Activated CD4-positive, alpha-beta T cell treated with anti-CD3 and anti-CD28 coated beads, Interleukin-2, amount 10 ng/mL, durations not matched to agents 24 days and 14 days (primary cell): Measurements from ENCODE around the gene FAM110A. TPM values are rescaled to one million over a fixed set of nuclear protein-coding genes. Genes with fewer than 3 reads are reported as not detected.
"Not testable (repeated sequence)": the region's sequence is repeated elsewhere in the genome, so short reads cannot be mapped to it uniquely, and the experiment has no call there.

ENCODE experiments used
- DNase-seq: peaks from one replicate; pipeline ENCODE4 v3.0.0; 2022
- H3K27ac Mint-ChIP-seq: one replicate; pipeline ENCODE4 v1.8.0; 2022; ENCODE audit warnings: mild to moderate bottlenecking, mixed read lengths
- H3K27me3 Mint-ChIP-seq: one replicate; pipeline ENCODE4 v1.8.0; 2022; ENCODE audit warnings: mixed read lengths
- H3K36me3 Mint-ChIP-seq: one replicate; pipeline ENCODE4 v1.8.0; 2022; ENCODE audit warnings: low read depth, mild to moderate bottlenecking, mixed read lengths
- H3K4me1 Mint-ChIP-seq: one replicate; pipeline ENCODE4 v1.8.0; 2021; ENCODE audit warnings: mixed read lengths
- H3K4me3 Mint-ChIP-seq: one replicate; pipeline ENCODE4 v1.8.0; 2022; ENCODE audit warnings: mild to moderate bottlenecking, moderate library complexity, mixed read lengths
- H3K9me3 Mint-ChIP-seq: one replicate; pipeline ENCODE4 v1.8.0; 2021; ENCODE audit warnings: mixed read lengths
- intact Hi-C: fragments of 100-400 bp; cut with micrococcal nuclease; formaldehyde crosslinking; loops from one replicate; pipeline ENCODE4 v1.15.1; 2023
- total RNA-seq: library from RNA; stranded (reverse); gene quantifications from 2 replicates; pipeline ENCODE4 v1.2.3, GENCODE V29; 2022

The FAM110A gene
- total RNA-seq, 1 donor from 2014 or later = 13.3 TPM

DNA sequence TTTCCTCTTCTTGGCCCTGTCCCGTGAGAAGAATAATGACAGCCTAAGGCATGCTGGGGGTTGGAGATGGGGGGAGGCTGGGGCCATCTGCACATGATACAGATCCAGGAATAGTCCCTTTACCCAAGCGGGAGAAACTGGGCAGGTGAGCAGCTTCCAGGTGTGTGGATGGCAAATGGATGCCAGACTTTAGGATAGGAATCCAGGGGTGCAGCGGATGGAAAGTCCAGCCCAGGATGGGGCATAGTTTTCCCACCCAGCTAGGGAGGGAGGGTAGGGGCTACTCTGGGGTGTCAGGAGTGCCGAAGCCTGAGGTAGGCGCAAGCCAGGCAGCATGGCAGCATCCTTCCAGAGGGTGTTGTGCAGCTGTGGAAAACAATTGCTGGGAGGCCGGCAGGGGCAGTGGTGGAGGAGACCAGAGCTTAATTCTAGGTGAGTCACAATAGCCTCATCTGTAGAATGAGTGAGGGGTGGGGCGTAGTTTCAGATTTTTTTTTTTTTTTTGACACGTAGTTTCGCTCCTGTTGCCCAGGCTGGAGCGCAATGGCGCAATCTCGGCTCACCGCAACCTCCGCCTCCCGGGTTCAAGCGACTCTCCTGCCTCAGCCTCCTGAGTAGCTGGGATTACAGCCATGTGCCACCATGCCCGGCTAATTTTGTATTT, 15.4 kb upstream of the FAM110A start:
- no peak for DNase-seq
- peaks cover 1% of the 10 kb centered on the region for H3K27me3 Mint-ChIP-seq
- peaks cover 2% of the 10 kb centered on the region for H3K4me1 Mint-ChIP-seq
- H3K27ac Mint-ChIP-seq = no peak overlapping the region
- intact Hi-C loops = loop anchor here (5.0 kb wide), 2 partner anchors 369 to 394 kb away; no protein-coding TSS in a partner anchor
- no peaks in the 10 kb centered on the region for H3K9me3 Mint-ChIP-seq
- no peaks in the 10 kb centered on the region for H3K36me3 Mint-ChIP-seq
- no peak overlapping the region for H3K4me3 Mint-ChIP-seq

DNA sequence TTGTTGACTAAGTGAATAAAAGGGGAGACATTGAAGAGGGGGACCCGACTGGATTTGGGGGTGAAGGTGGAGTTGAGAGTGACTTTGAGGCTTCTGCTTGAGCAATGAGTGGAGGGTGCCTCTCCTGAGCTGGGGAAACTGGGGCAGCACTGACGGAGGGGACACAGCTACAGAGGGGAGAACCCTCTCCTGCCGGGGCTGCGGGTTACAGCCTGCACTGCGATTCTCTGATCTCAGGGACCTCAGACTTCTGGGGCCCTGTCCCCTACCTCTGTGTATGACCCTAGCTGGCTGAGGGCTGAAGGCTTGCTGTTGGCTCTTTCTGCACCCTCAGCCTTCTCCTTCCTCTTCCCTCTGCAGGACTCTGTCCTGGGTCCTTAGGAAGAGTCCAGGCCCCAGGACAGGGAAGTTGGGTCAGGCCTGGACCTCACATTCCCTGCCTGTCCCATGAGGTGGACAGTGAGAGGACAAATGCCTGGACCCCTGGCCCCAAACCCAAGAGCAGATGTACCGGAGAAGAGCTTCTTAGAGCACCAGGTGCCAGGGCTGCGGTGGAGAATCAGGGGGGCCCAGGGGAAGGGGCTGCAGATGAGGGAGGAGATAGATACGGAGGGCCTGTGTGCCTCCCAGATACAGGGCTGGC, 13.7 kb upstream of the FAM110A start:
- no peak overlapping the region for H3K27ac Mint-ChIP-seq
- peak overlapping the region; percentile 8 for H3K4me3 Mint-ChIP-seq
- H3K9me3 Mint-ChIP-seq = no peaks in the 10 kb centered on the region
- DNase-seq = no peak
- intact Hi-C loops = loop anchor here (5.0 kb wide), 3 partner anchors 38 to 392 kb away; no protein-coding TSS in a partner anchor
- H3K27me3 Mint-ChIP-seq = peaks cover 1% of the 10 kb centered on the region
- H3K4me1 Mint-ChIP-seq = peaks cover 2% of the 10 kb centered on the region
- no peaks in the 10 kb centered on the region for H3K36me3 Mint-ChIP-seq

DNA sequence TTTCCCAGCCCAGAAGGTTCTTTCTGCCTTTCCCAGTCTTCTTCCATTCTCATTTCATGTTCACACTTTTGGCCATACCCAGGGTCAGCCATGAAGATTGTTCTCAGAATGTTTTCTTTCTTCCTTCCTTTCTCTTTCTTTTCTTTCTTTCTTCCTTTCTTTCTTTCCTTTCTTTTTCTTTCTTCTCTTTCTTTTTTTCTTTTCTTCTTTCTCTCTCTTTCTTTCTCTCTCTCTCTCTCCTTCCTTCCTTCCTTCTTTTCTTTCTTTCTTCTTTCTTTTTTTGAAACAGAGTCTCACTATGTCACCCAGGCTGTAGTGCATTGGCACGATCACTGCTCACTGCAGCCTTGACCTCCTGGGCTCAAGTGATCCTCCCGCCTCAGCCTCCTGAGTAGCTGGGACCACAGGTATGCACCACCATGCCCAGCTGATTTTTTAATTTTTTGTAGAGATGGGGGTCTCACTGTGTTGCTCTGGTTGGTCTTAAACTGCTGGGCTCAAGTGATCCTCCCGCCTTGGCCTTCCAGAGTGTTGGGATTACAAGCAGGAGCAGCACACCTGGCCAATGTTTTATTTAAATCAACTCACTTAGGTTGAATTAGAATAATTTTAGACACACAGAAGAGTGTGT, 13.1 kb upstream of the FAM110A start:
- intact Hi-C loops = loop anchor here (5.0 kb wide), 1 partner anchor 37 kb away; no protein-coding TSS in a partner anchor
- no peaks in the 10 kb centered on the region for H3K36me3 Mint-ChIP-seq
- H3K27me3 Mint-ChIP-seq = peaks cover 1% of the 10 kb centered on the region
- no peaks in the 10 kb centered on the region for H3K9me3 Mint-ChIP-seq
- H3K4me3 Mint-ChIP-seq = no peak overlapping the region
- H3K4me1 Mint-ChIP-seq = peaks cover 3% of the 10 kb centered on the region
- no peak for DNase-seq
- no peak overlapping the region for H3K27ac Mint-ChIP-seq

DNA sequence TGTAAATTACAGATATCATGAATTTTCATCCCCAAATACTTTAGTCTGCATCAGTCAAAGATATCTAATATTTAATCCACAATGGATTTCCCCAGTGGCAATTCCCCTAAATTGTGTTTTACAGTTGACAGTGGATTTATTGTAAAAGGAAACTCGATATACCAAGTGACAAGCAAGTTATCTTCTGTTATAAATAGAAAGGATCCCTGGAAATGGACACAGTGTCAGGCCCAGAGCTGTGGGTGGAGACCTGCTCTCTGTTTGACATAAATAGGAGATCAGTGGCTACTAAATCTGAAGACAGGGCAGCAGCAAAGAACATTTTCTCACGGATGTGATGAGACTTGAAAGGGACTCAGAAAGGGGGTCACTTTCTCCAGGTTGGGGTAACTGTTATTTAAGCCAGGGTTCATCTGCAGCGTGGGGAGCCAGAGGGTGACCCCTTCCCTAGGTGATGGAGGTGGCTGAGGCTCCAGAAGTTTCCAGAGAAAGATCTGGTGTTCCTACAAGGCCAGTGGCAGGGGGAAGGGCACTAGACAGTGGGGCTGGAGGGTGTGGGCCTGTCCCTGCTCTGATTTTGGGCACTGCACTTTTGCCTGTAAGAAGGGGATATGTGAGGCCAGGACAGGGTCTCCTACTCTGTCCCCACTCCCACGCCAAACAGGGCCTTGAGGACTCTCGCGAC, 12.3 kb upstream of the FAM110A start:
- H3K4me3 Mint-ChIP-seq = no peak overlapping the region
- H3K9me3 Mint-ChIP-seq = no peaks in the 10 kb centered on the region
- H3K27me3 Mint-ChIP-seq = peaks cover 1% of the 10 kb centered on the region
- H3K36me3 Mint-ChIP-seq = no peaks in the 10 kb centered on the region
- DNase-seq = no peak
- H3K27ac Mint-ChIP-seq = no peak overlapping the region
- H3K4me1 Mint-ChIP-seq = peaks cover 9% of the 10 kb centered on the region
- intact Hi-C loops = loop anchor here (5.0 kb wide), 1 partner anchor 36 kb away; no protein-coding TSS in a partner anchor

DNA sequence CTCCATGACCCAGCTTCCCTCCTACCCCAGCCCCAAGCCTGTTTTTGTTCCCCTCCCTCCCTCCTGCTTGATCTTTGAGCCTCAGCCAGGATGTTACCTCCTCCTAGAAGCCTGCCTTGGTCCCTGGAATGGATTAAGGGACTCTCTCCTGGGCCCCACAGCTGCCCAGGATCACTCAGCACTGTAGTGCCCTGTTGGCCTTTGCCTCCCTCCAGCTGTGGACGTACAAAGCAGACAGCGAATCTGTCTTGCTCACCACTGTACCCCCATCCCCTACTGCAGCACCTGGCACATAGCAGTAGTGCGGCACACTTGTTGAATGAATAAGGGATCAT, 11.8 kb upstream of the FAM110A start:
- intact Hi-C loops = loop anchor here (5.0 kb wide), 1 partner anchor 36 kb away; no protein-coding TSS in a partner anchor
- Mint-ChIP-seq H3K9me3 (no peaks in the 10 kb centered on the region), H3K36me3 (no peaks in the 10 kb centered on the region), H3K27me3 (peaks cover 1% of the 10 kb centered on the region), H3K27ac (no peak overlapping the region), H3K4me1 (peaks cover 9% of the 10 kb centered on the region), H3K4me3 (no peak overlapping the region)
- no peak for DNase-seq

DNA sequence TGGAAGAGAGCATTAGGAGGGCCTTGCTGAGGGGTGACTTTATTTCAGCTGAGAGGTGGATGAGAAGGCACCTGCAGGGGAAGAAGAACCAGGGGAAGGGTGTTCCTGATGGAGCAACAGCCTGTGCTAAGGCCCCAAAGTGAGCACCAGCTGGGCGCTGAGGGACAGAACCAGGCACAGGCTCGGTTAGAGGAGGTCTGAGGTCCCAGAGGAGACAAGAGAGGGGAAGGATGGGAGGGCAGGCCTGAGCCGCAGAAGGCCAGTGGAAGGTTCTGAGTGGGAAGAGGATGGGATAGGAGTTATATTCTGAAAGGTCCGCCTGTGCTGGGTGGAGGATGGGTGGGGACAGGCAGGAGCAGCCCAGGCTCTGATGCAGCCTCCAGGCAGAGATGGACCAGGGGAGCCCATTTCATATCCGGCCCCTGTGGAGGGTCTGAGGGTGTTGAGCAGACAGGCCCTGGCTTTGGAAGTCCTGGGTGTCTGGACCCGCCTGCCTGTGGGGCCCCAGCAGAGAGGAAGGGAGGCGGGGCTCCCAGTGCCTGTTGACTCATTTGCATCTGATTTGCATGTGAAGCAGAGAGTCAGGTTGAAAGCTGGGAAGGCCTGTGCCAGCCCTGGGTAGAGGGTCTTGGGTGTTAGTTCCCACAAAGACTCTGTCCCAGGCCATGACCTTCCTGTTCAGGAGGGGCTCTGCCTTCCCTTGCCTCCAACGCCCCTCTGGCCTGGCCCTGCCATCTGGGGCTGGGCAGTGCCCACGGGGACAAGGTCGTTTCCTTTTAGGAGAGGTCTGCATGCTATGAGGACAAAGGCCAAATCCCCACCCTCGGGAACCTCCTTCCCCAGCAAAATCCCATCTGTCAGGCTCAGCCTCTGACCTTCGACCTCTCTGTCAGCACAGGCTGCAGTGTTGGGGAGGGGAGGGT, 10.6 kb upstream of the FAM110A start:
- Mint-ChIP-seq H3K4me1 (peaks cover 9% of the 10 kb centered on the region), H3K36me3 (no peaks in the 10 kb centered on the region), H3K9me3 (no peaks in the 10 kb centered on the region), H3K4me3 (no peak overlapping the region), H3K27ac (no peak overlapping the region), H3K27me3 (peaks cover under 1% of the 10 kb centered on the region)
- intact Hi-C loops = loop anchor here (5.0 kb wide), 1 partner anchor 34 kb away; no protein-coding TSS in a partner anchor
- DNase-seq = peak; percentile 54

DNA sequence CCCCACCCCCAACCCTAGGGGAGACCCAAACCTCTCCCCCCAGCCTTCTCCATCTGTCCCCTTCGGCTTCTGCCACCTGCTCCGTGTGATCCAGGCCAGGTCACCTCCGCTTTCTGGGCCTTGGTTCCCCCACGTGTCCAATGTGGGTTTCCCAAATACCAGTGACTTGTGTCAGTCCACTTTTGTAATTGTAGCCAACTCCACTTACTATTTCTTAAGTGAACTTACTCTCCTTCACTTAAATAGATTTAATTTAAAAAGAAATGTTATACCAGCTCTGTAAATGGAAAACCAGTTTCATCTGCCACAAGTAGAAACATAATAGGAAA, 10.0 kb upstream of the FAM110A start:
- H3K9me3 Mint-ChIP-seq = no peaks in the 10 kb centered on the region
- no peak overlapping the region for H3K27ac Mint-ChIP-seq
- no peak overlapping the region for H3K4me3 Mint-ChIP-seq
- H3K36me3 Mint-ChIP-seq = no peaks in the 10 kb centered on the region
- intact Hi-C loops = loop anchor here (5.0 kb wide), 1 partner anchor 34 kb away; no protein-coding TSS in a partner anchor
- no peaks in the 10 kb centered on the region for H3K27me3 Mint-ChIP-seq
- H3K4me1 Mint-ChIP-seq = peaks cover 9% of the 10 kb centered on the region
- DNase-seq = no peak

DNA sequence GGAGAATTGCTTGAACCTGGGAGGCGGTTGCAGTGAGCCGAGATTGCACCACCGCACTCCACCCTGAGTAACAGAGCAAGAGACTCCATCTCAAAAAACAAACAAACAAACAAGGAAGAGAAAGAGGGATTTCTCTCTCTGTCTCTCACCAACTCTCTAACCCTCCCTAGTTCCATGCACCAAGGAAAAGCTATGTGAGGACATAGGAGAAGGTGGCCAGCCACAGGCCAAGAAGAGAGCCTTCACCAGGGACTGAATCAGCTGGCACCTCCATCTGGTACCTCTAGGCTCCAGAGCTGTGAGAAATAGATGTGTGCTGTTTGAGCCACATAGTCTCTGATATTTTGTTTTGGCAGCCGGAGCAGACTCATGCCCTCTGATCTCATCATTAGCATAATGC, 9.0 kb upstream of the FAM110A start:
- DNase-seq = no peak
- peaks cover 9% of the 10 kb centered on the region for H3K4me1 Mint-ChIP-seq
- intact Hi-C loops = loop anchor here (5.0 kb wide), 1 partner anchor 33 kb away; no protein-coding TSS in a partner anchor
- no peaks in the 10 kb centered on the region for H3K9me3 Mint-ChIP-seq
- no peak overlapping the region for H3K4me3 Mint-ChIP-seq
- no peaks in the 10 kb centered on the region for H3K36me3 Mint-ChIP-seq
- no peaks in the 10 kb centered on the region for H3K27me3 Mint-ChIP-seq
- H3K27ac Mint-ChIP-seq = no peak overlapping the region

DNA sequence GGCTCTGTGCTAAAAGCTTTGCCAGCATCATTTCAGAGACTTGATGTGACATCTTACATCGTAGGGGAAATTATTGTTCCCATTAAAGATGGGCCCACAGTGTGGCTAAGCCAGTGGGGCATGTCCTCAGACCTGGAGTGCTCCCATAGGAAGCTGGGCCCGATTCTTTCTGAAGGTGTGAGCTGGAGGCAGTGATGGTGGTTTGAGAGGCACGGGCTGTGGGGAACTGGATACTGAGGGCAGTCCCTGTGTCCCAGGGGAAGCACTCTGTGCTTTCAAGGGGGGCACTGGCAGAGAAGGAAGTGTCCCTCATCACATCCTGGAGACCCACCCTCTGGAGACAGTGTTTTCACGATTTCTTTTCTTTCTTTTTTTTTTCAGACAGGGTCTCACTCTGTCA, 8.6 kb upstream of the FAM110A start:
- H3K4me3 Mint-ChIP-seq = no peak overlapping the region
- H3K9me3 Mint-ChIP-seq = no peaks in the 10 kb centered on the region
- DNase-seq = no peak
- H3K27ac Mint-ChIP-seq = peak overlapping the region; percentile 25
- H3K4me1 Mint-ChIP-seq = peaks cover 9% of the 10 kb centered on the region
- intact Hi-C loops = loop anchor here (5.0 kb wide), 1 partner anchor 32 kb away; no protein-coding TSS in a partner anchor
- no peaks in the 10 kb centered on the region for H3K36me3 Mint-ChIP-seq
- no peaks in the 10 kb centered on the region for H3K27me3 Mint-ChIP-seq

DNA sequence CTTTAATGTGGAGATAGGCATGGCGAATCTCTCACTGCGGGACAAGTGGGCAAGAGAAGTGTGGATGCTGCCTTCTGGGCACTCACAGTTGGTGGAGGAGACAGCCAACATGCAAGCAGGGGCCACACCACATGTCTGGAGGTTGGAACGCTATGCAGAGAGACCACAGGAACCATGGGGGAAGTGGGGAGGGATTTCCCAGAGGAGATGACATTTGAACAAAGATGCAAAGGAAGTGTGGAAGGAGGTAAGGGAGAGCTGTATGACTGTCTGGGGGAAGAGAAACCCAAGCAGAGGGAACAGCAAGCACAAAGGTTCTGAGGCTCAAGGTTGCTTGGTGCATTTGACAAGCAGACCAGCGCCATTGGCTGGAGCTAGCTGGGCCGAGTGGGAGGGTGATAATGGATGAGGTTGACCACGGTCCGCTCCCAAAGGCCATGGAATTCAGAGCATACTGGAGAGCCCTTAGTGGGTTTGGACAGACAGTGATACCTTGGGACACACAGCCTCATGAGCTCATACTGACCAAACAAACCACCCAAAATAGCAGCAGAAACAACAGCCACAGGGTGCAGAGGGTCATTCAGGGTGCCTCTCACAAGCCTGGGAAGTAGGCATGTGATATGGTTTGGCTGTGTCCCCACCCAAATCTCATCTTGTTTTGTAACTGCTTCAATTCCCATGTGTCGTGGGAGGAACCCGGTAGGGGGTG, 7.6 kb upstream of the FAM110A start:
- Mint-ChIP-seq H3K4me3 (no peak overlapping the region), H3K36me3 (no peaks in the 10 kb centered on the region), H3K9me3 (no peaks in the 10 kb centered on the region), H3K27ac (no peak overlapping the region), H3K27me3 (no peaks in the 10 kb centered on the region), H3K4me1 (peaks cover 7% of the 10 kb centered on the region)
- no peak for DNase-seq
- intact Hi-C loops = no loop called here

DNA sequence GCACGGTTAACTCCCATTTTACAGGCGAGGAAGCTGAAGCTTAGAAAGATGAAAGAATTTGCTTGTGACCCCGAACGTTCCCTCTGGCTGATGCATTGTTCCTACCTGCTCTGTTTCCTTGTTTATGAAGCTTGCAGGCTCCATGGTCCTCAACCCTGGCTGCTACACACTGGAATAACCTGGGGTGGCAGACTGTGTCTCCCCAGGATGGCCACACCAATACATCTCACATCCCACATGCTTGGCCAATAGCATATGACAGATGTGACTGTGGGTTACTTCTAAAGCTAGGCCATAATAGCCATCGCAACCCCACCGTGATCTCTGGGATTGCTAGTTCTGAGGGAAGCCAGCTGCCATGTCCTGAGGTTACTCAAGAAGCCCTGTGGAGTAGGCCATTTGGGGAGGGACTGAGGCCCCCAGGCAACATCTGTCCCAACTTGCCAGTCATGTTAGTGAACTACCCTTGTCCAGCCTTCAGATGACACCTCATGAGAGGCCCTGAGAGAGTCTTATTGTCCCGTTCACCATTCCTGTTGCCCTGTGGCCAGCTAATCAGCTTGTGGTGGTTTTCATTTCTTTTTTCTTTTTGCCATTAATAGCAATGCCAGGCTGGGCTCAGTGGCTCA, 6.7 kb upstream of the FAM110A start:
- no peak for DNase-seq

DNA sequence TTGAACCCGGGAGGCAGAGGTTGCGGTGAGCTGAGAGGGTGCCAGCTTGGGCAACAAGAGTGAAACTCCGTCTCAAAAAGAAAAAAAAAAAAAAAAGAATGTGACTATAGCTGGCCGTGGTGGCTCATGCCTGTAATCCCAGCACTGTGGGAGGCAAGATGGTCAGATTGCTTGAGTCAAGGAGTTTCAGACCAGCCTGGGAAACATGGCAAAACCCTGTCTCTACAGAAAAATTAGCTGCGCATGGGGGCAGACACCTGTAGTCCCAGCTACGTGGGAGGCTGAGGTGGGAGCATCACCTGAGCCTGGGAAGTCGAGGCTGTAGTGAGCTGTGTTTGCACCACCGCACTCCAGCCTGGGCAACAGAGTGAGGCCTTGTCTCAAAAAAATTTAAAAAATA, 5.5 kb upstream of the FAM110A start:
- H3K36me3 Mint-ChIP-seq, H3K4me1 Mint-ChIP-seq, H3K27me3 Mint-ChIP-seq, intact Hi-C loops, DNase-seq, H3K9me3 Mint-ChIP-seq, H3K27ac Mint-ChIP-seq, H3K4me3 Mint-ChIP-seq: not testable (repeated sequence)

More for the DNA sequence above, 6.7 kb upstream of the FAM110A start:
- Mint-ChIP-seq H3K9me3 (no peaks in the 10 kb centered on the region), H3K4me1 (peaks cover 7% of the 10 kb centered on the region), H3K36me3 (no peaks in the 10 kb centered on the region), H3K4me3 (no peak overlapping the region), H3K27ac (no peak overlapping the region), H3K27me3 (no peaks in the 10 kb centered on the region)
- intact Hi-C loops = no loop called here
